ENCODE results near the gene ALAD.
"Not testable (repeated sequence)": the region's sequence is repeated elsewhere in the genome, so short reads cannot be mapped to it uniquely, and the experiment has no call there.

ALAD gene

DNA sequence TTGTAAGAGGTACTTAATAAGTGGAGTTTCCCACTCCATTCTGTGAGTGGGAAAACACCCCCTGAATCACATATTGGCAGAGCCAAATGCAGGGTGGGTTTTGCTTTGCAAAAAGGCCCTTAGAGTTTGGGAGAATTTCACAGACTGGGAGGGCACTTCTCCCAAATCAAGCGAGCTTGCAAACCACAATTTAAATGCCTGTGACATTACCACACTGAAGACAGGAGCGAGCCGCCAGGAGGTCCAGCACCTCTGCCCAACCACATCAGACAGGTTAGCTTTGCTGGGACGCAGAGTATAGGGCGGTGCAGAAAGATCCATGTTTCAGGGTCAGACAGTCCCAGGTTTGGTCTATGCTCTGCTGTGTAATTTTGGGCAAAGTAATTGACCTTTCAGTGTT, 2.3 kb downstream of the ALAD start:
- DNase-seq, result no peak

DNA sequence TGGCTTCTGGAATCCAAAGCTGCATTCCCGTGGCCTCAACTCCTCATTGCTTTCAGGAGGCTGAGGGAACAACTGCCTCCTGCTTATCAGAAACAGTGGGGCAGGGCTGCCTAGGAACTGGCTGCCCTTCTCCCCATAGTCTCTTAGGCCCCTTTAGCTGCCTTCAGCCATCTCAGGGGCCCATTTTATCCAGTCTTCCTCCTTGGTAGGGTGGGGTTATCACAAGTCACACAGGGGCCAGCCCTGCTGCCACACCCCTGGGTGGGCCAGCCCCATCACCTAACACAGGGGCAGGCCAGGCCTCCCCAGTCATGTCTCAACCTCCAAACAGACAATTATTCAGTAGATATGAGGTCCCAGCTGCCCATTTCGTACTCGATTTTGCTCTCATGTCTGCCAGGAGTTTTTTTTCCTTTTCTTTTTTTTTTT, 3.9 kb downstream of the ALAD start:
- DNase-seq, result no peak

GRCh38 chr9:113395000-113395861, 5.9 kb downstream of the ALAD start:
- DNase-seq, result no peak

DNA sequence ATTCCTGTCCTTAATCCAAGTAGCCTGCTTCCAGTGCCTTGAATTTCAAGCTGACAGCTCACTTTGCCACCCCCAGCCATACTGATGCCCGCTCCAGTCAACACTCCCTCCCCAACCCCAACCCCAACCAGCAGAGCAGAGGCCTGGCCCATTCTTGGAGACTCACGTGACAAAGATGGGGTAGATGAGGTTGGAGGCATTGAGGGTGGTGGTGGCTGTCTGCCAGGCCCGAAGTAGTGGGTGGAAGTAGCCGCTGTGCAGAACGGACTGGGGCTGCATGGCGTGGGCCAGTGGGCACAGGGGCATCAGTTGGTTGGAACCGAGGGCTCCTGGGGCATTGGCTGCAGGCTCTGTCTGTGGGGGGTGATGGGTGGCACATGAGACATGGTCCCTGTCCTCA, 7.8 kb downstream of the ALAD start:
- DNase-seq, result peak in 36 of 56 donors; percentile 4 to 66 (median 28)

DNA sequence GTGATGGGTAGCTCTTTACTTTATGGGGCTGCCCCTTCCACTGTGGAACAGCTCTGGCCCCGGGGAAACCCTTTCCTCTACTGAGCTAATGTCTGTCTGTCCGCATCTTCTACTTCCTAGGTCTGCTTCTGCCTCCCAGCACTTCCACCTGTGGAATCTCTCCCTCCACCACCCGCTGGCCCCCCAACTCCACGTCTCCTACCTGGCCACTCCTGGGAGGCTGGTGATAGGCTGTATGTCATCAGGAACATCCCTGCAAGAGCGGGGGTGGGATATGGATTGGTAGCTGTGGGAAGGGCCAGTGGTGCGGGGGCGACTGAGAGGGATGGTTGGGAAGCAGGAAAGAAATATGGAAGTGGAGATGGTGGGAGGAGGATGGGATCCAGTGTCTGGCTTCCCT, 9.2 kb downstream of the ALAD start:
- DNase-seq, result no peak

DNA sequence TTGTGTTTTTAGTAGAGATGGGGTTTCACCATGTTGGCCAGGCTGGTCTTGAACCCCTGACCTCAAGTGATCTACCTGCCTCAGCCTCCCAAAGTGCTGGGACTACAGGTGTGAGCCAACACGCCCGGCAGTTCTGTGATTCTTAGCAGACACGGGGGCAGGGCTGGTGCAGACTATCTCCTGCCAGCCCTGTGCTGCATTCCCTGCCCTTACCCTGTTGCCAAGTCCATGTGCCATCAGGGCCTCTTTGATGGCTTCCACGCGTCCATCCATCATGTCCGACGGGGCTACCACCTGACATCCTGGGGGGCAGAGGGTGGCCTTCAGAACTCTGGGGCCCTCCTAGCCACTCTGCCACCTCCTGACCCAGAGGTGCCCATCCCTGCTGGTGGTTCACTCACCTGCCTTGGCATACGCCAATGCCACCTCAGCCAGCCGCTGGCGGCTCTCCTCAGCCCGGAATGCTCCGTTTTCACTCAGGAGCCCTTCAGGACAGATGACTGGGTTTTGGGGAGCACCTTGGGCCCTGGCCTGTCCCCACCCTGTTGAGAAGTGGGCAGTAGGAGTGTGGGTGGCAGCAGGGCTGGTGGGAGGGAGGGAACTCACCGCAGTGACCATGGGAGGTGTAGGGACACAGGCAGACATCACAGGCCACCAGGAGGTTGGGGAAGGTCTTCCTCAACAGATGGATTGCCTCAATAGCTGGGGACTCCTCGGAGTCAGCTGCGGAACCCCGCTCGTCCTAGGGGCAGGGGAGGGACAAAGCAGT, 10.7 kb downstream of the ALAD start:
- DNase-seq, result no peak

DNA sequence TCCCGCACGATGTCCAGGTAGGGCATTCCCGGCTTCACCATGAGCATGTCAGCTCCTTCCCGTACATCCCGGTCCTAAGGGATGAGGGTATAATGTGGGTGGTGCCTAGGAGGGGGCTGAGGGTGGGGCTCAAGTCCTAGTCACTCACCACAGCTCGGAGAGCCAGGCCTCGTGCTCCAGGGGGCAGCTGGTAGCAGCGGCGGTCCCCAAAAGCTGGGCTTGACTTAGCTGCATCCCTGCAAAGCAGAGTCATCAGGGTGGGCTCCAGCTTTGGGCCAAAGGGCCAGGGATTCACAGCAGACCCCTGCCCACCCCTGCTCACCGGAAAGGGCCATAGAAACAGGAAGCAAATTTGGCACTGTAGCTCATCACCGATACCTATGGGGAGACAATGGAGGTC, 11.6 kb downstream of the ALAD start:
- DNase-seq, result no peak

DNA sequence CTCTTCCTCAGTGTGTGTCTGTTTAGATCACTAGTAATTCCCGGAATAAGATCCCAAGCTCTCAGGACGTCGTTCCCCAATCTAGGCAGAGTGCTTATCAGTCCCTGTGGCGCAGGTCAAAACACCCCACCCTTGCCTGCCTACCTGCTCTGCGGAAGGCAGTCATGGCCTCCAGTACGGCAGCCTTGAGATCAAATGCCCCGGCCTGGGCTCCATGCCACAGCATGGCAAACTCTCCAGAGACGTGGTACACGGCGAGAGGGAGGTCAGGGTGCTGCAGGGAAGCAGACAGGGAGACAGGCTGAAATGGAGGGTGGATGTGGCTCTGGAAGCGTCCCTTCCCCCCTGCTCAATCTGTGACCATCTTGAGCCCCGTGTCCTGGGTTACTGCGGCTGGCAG, 12.3 kb downstream of the ALAD start:
- DNase-seq, result no peak

GRCh38 chr9:113387560-113388230, 13.4 kb downstream of the ALAD start:
- DNase-seq, result no peak

- no peak for DNase-seq
Measured at GRCh38 chr9:113386571-113387393, 14.3 kb downstream of the ALAD start.

- DNase-seq, result no peak
Measured at GRCh38 chr9:113381909-113382411, 19.1 kb downstream of the ALAD start.

DNA sequence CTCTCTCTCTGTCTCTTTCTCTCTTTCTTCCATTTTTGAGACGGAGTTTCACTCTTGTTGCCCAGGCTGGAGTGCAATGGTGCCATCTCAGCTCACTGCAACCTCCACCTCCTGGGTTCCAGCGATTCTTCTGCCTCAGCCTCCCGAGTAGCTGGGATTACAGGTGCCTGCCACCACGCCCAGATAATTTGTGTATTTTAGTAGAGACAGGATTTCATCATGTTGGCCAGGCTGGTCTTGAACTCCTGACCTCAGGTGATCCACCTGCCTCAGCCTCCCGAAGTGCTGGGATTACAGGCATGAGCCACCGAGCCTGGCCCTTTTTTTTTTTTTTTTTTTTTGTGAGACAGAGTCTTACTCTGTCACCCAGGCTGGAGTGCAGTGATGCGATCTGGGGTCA, 19.6 kb downstream of the ALAD start:
- not testable (repeated sequence) for DNase-seq

GRCh38 chr9:113380869-113381378, 20.2 kb downstream of the ALAD start:
- DNase-seq, result no peak

DNA sequence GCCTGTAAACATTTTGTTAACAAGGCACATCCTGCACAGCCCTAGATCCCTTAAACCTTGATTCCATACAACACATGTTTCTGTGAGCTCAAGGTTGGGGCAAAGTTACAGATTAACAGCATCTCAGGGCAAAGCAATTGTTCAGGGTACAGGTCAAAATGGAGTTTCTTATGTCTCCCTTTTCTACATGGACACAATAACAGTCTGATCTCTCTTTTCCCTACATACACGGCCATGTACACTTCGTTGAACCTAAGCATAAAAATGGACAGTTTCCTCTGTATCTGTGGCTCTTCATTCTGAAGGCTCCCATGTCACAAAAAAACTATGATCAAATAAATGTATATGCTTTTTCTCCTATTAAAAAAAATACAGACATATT, 21.3 kb downstream of the ALAD start:
- DNase-seq, result not testable (repeated sequence)

DNA sequence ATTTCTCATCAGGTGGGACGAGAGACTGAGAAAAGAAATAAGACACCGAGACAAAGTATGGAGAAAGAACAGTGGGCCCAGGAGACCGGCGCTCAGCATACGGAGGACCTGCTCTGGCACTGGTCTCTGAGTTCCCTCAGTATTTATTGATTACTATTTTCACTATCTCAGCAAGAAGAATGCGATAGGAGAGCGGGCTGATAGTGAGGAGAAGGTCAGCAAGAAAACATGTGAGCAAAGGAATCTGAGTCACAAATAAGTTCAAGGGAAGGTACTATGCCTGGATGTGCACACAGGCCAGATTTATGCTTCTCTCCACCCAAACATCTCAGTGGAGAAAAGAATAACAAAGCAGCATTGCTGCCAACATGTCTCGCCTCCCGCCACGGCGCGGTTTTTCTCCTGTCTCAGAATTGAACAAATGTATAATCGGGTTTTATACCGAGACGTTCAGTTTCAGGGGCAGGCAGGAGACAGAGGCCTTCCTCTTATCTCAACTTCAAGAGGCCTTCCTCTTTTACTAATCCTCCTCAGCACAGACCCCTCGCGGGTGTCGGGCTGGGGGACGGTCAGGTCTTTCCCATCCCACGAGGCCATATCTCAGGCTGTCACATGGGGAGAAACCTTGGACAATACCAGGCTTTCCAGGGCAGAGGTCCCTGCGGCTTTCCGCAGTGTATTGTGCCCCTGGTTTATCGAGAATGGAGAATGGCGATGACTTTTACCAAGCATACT, 21.8 kb downstream of the ALAD start:
- DNase-seq, result not testable (repeated sequence)

GRCh38 chr9:113376634-113377567, 24.2 kb downstream of the ALAD start, which contains the start of gene HDHD3:
TSS of gene HDHD3 (minus strand) at chr9:113376986. CDS start at chr9:113374354, 2,632 bp downstream.
- peak in 48 of 56 donors; percentile 11 to 82 (median 56) for DNase-seq

- DNase-seq, result no peak
Measured at GRCh38 chr9:113375057-113376023, 25.7 kb downstream of the ALAD start.

Data from amygdala (tissue), 56 donors.